GM10248 (cell line): ENCODE data around the gene CUL1.

Source experiments
- CTCF ChIA-PET: fragments of 300-600 bp; sonication (Branson Sonifier 250); formaldehyde crosslinking; extraction: SDS; loops from one replicate; lab custom pipeline; 2021; ENCODE audit warnings: antibody characterized with exemption; lab: Yijun Ruan, JAX
- POLR2A ChIA-PET: fragments of 350-650 bp; sonication (Branson Sonifier 250); formaldehyde crosslinking; extraction: SDS; loops from one replicate; lab custom pipeline; 2020; ENCODE audit warnings: antibody characterized with exemption; lab: Yijun Ruan, JAX
- DNase-seq: peaks from one replicate; pipeline ENCODE4 v3.0.0; 2012; ENCODE audit errors: extremely low spot score
- TF ChIP-seq, protein P1 (sequence below): IDR thresholded peaks from 2 replicates; pipeline ENCODE4 v1.5.1; 2012; ENCODE audit warnings: mild to moderate bottlenecking, low read depth; ENCODE audit errors: extremely low read depth, missing control alignments, control extremely low read depth

Gene CUL1

GRCh38 chr7:148664324-148664723, 34.4 kb upstream of the CUL1 start:
- TF ChIP-seq, protein P1, sequence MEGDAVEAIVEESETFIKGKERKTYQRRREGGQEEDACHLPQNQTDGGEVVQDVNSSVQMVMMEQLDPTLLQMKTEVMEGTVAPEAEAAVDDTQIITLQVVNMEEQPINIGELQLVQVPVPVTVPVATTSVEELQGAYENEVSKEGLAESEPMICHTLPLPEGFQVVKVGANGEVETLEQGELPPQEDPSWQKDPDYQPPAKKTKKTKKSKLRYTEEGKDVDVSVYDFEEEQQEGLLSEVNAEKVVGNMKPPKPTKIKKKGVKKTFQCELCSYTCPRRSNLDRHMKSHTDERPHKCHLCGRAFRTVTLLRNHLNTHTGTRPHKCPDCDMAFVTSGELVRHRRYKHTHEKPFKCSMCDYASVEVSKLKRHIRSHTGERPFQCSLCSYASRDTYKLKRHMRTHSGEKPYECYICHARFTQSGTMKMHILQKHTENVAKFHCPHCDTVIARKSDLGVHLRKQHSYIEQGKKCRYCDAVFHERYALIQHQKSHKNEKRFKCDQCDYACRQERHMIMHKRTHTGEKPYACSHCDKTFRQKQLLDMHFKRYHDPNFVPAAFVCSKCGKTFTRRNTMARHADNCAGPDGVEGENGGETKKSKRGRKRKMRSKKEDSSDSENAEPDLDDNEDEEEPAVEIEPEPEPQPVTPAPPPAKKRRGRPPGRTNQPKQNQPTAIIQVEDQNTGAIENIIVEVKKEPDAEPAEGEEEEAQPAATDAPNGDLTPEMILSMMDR, result no peak
- no peak for DNase-seq
- CTCF ChIA-PET, result no interaction called here
- POLR2A ChIA-PET, result no interaction called here

GRCh38 chr7:148665221-148665620, 33.5 kb upstream of the CUL1 start:
- CTCF ChIA-PET, result no interaction called here
- POLR2A ChIA-PET, result no interaction called here
- TF ChIP-seq, protein P1, result no peak

DNA sequence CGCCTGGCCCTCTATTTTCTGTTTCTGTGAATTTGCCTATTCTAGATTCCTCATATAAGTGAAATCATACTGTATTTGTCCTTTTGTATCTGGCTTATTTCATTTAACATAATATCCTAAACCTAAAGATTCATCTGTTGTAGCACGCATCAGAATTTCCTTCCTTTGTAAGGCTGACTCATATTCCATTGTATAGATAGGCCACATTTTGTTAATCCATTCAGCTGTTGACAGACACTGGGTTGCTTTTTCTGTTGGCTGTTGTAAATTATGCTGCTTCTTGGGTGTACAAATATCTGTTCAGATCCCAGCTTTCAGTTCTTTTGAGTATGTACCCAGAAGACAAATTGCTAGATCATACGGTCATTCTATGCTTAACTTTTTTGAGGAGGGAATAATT, 28.8 kb upstream of the CUL1 start:
- ChIA-PET POLR2A (no interaction called here), CTCF (interaction anchor here (1.2 kb wide), 1 partner anchor 16 kb away, joined by 5 read pairs; no protein-coding TSS in a partner anchor)
- no peak for DNase-seq
- TF ChIP-seq, protein P1, result no peak

More at GRCh38 chr7:148665221-148665620, 33.5 kb upstream of the CUL1 start:
- DNase-seq, result no peak

- TF ChIP-seq, protein P1, result no peak
- POLR2A ChIA-PET, result no interaction called here
- no peak for DNase-seq
- CTCF ChIA-PET, result interaction anchor here (1.2 kb wide), 1 partner anchor 16 kb away, joined by 5 read pairs; no protein-coding TSS in a partner anchor
These were observed 28.3 kb upstream of the CUL1 start for GRCh38 chr7:148670374-148670773.

GRCh38 chr7:148670807-148671206, 27.9 kb upstream of the CUL1 start:
- POLR2A ChIA-PET, result no interaction called here
- no peak for DNase-seq
- TF ChIP-seq, protein P1, result no peak
- CTCF ChIA-PET, result interaction anchor here (1.2 kb wide), 1 partner anchor 15 kb away, joined by 5 read pairs; no protein-coding TSS in a partner anchor

DNA sequence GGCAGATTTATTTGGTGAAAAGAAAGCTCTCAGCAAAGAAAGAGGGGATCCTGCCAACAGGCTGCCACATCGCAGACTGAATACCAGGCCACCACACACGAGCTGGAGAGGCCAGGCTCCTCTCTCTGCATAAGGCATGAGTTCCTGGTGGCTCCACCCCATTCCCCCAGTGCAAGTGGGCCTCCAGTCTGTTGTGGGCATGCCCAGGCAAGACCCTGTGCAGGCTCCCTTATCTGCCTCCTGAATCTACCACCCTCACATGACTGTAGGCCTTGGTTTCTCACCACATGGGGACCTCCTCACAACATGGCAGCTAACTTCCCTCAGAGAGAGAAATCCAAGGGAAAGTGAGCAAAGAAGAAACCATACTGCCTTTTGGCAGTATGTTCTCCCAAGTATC, 26.7 kb upstream of the CUL1 start:
- DNase-seq, result no peak
- ChIA-PET POLR2A (no interaction called here), CTCF (no interaction called here)
- TF ChIP-seq, protein P1, result no peak
